Fibroblast of lung (primary cell): ENCODE measurements around the gene ESF1.

Experiments used
- EZH2 ChIP-seq: IDR thresholded peaks from 2 replicates; pipeline ENCODE4 v1.5.1; 2012; ENCODE audit warnings: low read length, control low read depth, mild to moderate bottlenecking; ENCODE audit errors: missing control alignments
- TF ChIP-seq, protein P1 (sequence below), 2 donors: IDR thresholded peaks in 1 of 2; conservative IDR thresholded peaks in 1 of 2; 1 replicate in 1 of 2; 2 replicates in 1 of 2; pipeline ENCODE4 v1.5.1; 2011 to 2012; ENCODE audit warnings: low read length in 2 of 2, control low read depth in 1 of 2, inconsistent platforms in 1 of 2, low read depth in 1 of 2, mild to moderate bottlenecking in 1 of 2

DNA sequence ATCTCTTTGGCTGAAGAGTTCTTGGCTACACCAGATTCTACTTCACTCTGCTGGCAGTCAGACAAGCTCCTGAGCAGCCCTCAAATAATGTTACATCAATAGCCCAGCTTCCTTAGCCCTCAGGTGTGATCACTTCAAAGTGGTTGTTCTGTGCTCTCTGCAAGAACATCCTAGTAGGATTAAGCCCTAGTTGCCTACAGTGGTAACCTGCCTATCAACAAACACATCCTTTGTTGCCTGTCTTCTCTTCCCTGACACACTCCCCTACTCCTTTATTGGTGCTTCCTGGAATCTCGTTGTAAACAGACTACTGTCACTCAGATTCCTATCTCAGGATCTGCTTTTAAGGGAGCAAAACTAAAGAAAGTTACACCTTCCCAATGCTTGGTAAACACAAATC lies 100.9 kb downstream of the ESF1 start:
- TF ChIP-seq EZH2: no peak
- TF ChIP-seq, protein P1, sequence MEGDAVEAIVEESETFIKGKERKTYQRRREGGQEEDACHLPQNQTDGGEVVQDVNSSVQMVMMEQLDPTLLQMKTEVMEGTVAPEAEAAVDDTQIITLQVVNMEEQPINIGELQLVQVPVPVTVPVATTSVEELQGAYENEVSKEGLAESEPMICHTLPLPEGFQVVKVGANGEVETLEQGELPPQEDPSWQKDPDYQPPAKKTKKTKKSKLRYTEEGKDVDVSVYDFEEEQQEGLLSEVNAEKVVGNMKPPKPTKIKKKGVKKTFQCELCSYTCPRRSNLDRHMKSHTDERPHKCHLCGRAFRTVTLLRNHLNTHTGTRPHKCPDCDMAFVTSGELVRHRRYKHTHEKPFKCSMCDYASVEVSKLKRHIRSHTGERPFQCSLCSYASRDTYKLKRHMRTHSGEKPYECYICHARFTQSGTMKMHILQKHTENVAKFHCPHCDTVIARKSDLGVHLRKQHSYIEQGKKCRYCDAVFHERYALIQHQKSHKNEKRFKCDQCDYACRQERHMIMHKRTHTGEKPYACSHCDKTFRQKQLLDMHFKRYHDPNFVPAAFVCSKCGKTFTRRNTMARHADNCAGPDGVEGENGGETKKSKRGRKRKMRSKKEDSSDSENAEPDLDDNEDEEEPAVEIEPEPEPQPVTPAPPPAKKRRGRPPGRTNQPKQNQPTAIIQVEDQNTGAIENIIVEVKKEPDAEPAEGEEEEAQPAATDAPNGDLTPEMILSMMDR (conservative IDR thresholded peaks at IDR 0.05 in 1 of 2, IDR thresholded peaks at IDR 0.05 in 1 of 2; ENCODE audit: low read depth in 1 of 2, low read length in 2 of 2): no peak
